Heart right ventricle (tissue), 16 donors: ENCODE results near the gene IP6K1. TPM values are rescaled to one million over a fixed set of nuclear protein-coding genes. Genes with fewer than 3 reads are reported as not detected.
A peak's percentile ranks its signal among the peaks of the same experiment; 100 is the strongest.

Source experiments
- ATAC-seq, 8 donors: fragments of 200-7000 bp; cut with Tn5 transposase; one replicate each; pipeline ENCODE4 v1.9.1; 2020; ENCODE audit warnings: mild to moderate bottlenecking in 8 of 8, moderate library complexity in 8 of 8, moderate number of reproducible peaks in 1 of 8
- DNase-seq, 2 donors: peaks; one replicate each; pipeline ENCODE4 v3.0.0-alpha.2; 2020
- H3K27ac ChIP-seq, 10 donors: fragments of 200-600 bp; sonication (generic) in 2 of 10; one replicate each; pipeline versions ENCODE4 v1.5.0 to v1.8.0; 2020 to 2022; ENCODE audit warnings: mild to moderate bottlenecking in 3 of 10
- H3K27me3 ChIP-seq, 7 donors: fragments of 200-600 bp; one replicate each; pipeline ENCODE4 v1.8.0; 2021 to 2022; ENCODE audit warnings: mild to moderate bottlenecking in 2 of 7
- H3K36me3 ChIP-seq, 9 donors: fragments of 200-600 bp; sonication (generic) in 1 of 9; one replicate each; pipeline versions ENCODE4 v1.5.0 to v1.8.0; 2020 to 2022; ENCODE audit warnings: mild to moderate bottlenecking in 2 of 9
- H3K4me1 ChIP-seq, 9 donors: fragments of 200-600 bp; sonication (generic) in 1 of 9; one replicate each; pipeline versions ENCODE4 v1.5.0 to v1.8.0; 2020 to 2022; ENCODE audit warnings: mild to moderate bottlenecking in 4 of 9
- H3K4me3 ChIP-seq, 10 donors: fragments of 200-600 bp; sonication (generic) in 2 of 10; one replicate each; pipeline versions ENCODE4 v1.5.0 to v1.8.0; 2020 to 2022; ENCODE audit warnings: mild to moderate bottlenecking in 7 of 10, moderate library complexity in 2 of 10
- H3K9me3 ChIP-seq, 11 donors: fragments of 200-600 bp in 10 of 11; sonication (generic) in 2 of 11; one replicate each; pipeline versions ENCODE4 v1.5.0 to v1.8.0; 2013 to 2022; ENCODE audit warnings: mild to moderate bottlenecking in 2 of 11, control low read depth in 1 of 11, moderate library complexity in 1 of 11
- CTCF ChIP-seq, 9 donors: fragments of 200-600 bp; sonication (generic) in 2 of 9; IDR thresholded peaks; one replicate each; pipeline versions ENCODE4 v1.5.0 to v1.8.0; 2021 to 2022; ENCODE audit warnings: antibody characterized with exemption in 9 of 9, mild to moderate bottlenecking in 5 of 9, moderate library complexity in 1 of 9
- WGBS, 2 donors: extraction: QIAGEN DNeasy Blood & Tissue Kit; methylation state at CpG; one replicate each; pipeline ENCODE4 v1.1.7; 2013; ENCODE audit warnings: inconsistent platforms in 1 of 2; 5-methylcytosine and 5-hydroxymethylcytosine counted together
- intact Hi-C, 10 donors: fragments of 100-400 bp; cut with DNase I; formaldehyde crosslinking; loops; one replicate each; pipeline versions ENCODE4 v1.11.1 to v1.14.2; 2022
- polyA plus RNA-seq, 2 donors: library from polyadenylated mRNA; stranded (reverse); fragments of 200-250 nt; gene quantifications; one replicate each; pipeline ENCODE4 v1.2.3, GENCODE V29; 2013
- total RNA-seq, 10 donors: library from RNA; stranded (reverse); fragmentation: NEBNext Ultra II Directional in 3 of 10; extraction: Animal tissue kit (Norgen Biotek cat#: 25700) in 3 of 10; gene quantifications; one replicate each; pipeline versions ENCODE4 v1.2.1 to v1.2.4, GENCODE V29; 2021 to 2023
- donor health status: Arrhythmogenic right ventricular cardiomyopathy.
- donor health status: ischemic (EF 13 %, LVEDD 7.1; RV severe dilation, severe dysfunction).
- donor health status: healthy with polysubstance abuse.
- donor health status: DM: no; HTN: yes; CAD: no.
- donor health status: DM: no; HTN: no; CAD: no.
- donor health status: ischemic (EF 25% LVEDD 6.9; RV normal size, moderate dysfunction).
- donor health status: ischemic (EF 25% LVEDD 5.7; RV mildly dilated, moderate dysfunction).
- donor health status: healthy.
- donor health status: DM: yes; HTN: yes; CAD: no.
- donor health status: Ischemic cardiomyopathy.
- donor health status: ischemic (EF 35%, LVEDD 5.7; RV mildly dilated, moderate dysfunction).
- donor health status: nonischemic (EF 11% LVEDD 7.7; RV severe dilation, severe dysfunction).
- donor health status: DM: yes; HTN: yes; CAD: no.
- donor health status: PGD.
- donor health status: ischemic (EF 29% LVEDD 5.4; RV normal size, mild dysfunction).
- donor health status: nonischemic (EF 23%, LVEDD 6.1; RV moderate dilation, normal function).

The IP6K1 gene
- total and polyA plus RNA-seq, 12 donors, result 9.0 to 24.4 (median 16.5) TPM

- Histone ChIP-seq H3K27me3 (no peaks in the 10 kb centered on the region), H3K27ac (peak within 1 kb of the TSS in 8 of 10 donors; percentile 13 to 75 (median 40)), H3K4me3 (peak within 1 kb of the TSS; percentile 30 to 68 (median 62)), H3K36me3 (peaks cover 0 to 59% (median 8%) of the 10 kb centered on the region in 9 donors), H3K9me3 (no peaks in the 10 kb centered on the region), H3K4me1 (peaks cover 12 to 44% (median 29%) of the 10 kb centered on the region in 9 donors)
- intact Hi-C loops, result no loop called here
- DNase-seq, result peak; percentile 95 to 96
- WGBS, 2 donors, result 1% methylated on average over 50 of the region's 50 CpGs
- peak; percentile 68 to 87 (median 82) for ATAC-seq
- TF ChIP-seq CTCF (IDR thresholded peaks at IDR 0.05), result peak; percentile 39 to 70 (median 55)
Measured at GRCh38 chr3:49719214-49719884, 67.0 kb downstream of the IP6K1 start, which contains the start of gene AMIGO3. Gene AMIGO3 (minus strand): TSS chr3:49719684. CDS start chr3:49719465, 219 bp downstream.

- Histone ChIP-seq H3K27me3 (no peaks in the 10 kb centered on the region), H3K4me1 (peaks cover 10 to 42% (median 27%) of the 10 kb centered on the region in 9 donors), H3K9me3 (no peaks in the 10 kb centered on the region), H3K4me3 (peak overlapping the region; percentile 30 to 68 (median 62)), H3K36me3 (peaks cover 0 to 64% (median 8%) of the 10 kb centered on the region in 9 donors), H3K27ac (peak overlapping the region in 4 of 10 donors; percentile 13 to 75 (median 62))
- WGBS, 2 donors, result 7 to 11% methylated on average over 32 to 33 of the region's 33 CpGs
- TF ChIP-seq CTCF (IDR thresholded peaks at IDR 0.05), result no peak
- intact Hi-C loops, result no loop called here
- DNase-seq, result no peak
- peak in 1 of 8 donors; percentile 0 for ATAC-seq
Measured at GRCh38 chr3:49718858-49719213, 67.5 kb downstream of the IP6K1 start.

- peaks cover 0 to 71% (median 8%) of the 10 kb centered on the region in 9 donors for H3K36me3 ChIP-seq
- H3K4me3 ChIP-seq, result peak overlapping the region in 5 of 10 donors; percentile 58 to 68 (median 66)
- intact Hi-C loops, result no loop called here
Measured at GRCh38 chr3:49717959-49718857, 68.1 kb downstream of the IP6K1 start.

More at GRCh38 chr3:49717959-49718857, 68.1 kb downstream of the IP6K1 start:
- DNase-seq (no peak), ATAC-seq (peak in 1 of 8 donors; percentile 7)
- 59 to 64% methylated on average over 75 of the region's 75 CpGs for WGBS, 2 donors
- Histone ChIP-seq H3K9me3 (no peaks in the 10 kb centered on the region), H3K4me1 (peaks cover 10 to 40% (median 24%) of the 10 kb centered on the region in 9 donors), H3K27ac (no peak overlapping the region), H3K27me3 (no peaks in the 10 kb centered on the region)
- TF ChIP-seq CTCF (IDR thresholded peaks at IDR 0.05), result no peak
